HCT116 (cell line): ENCODE results near the gene FBLN7. TPM values are rescaled to one million over a fixed set of nuclear protein-coding genes. Genes with fewer than 3 reads are reported as not detected.

Experiments used
- ATAC-seq: fragments of 200-7000 bp; cut with Tn5 transposase; 2 replicates; pipeline ENCODE4 v1.9.1; 2020; ENCODE audit warnings: mild to moderate bottlenecking, moderate library complexity
- BruUV-seq: library from RNA; stranded (reverse); fragments of 400-500 nt; replicated peaks from 2 replicates; lab custom pipeline; 2021; lab: Mats Ljungman, UMichigan
- CTCF ChIA-PET: fragments of 300-600 bp; sonication (Branson Sonifier 250); formaldehyde crosslinking; loops from one replicate; lab custom pipeline; 2021; ENCODE audit warnings: antibody characterized with exemption; lab: Charles Lee
- POLR2A ChIA-PET: fragments of 300-600, 350-600 bp; sonication (Branson Sonifier 250); formaldehyde crosslinking; loops from one replicate; lab custom pipeline; 2021; ENCODE audit warnings: antibody characterized with exemption; lab: Charles Lee
- RAD21 ChIA-PET, 2 experiments: fragments of 300-600 bp; sonication (Branson Sonifier 250); formaldehyde crosslinking; loops; one replicate each; lab custom pipeline; 2023; ENCODE audit warnings: low total read pairs in 2 of 2; ENCODE audit not compliant: uncharacterized antibody in 2 of 2, unreplicated experiment in 2 of 2, low non-redundant PET in 1 of 2; lab: Charles Lee
- DNase-seq: peaks from one replicate; pipeline ENCODE4 v3.0.0-alpha.2; 2010; ENCODE audit warnings: low read depth, low spot score
- H2AFZ ChIP-seq: fragments of 200-600 bp; shearing (Covaris generic), sonication (generic); 2 replicates; pipeline ENCODE4 v1.6.1; 2017; ENCODE audit warnings: low read depth, mixed run types, mixed read lengths, antibody characterized with exemption, low read length; ENCODE audit not compliant: poor library complexity, severe bottlenecking
- H3K27ac ChIP-seq: 2 replicates; pipeline ENCODE4 v1.5.1; 2012; ENCODE audit warnings: low read depth, low read length
- H3K27me3 ChIP-seq: fragments of 200-600 bp; sonication (generic); 2 replicates; pipeline ENCODE4 v1.6.1; 2016; ENCODE audit warnings: mixed run types, low read length, mixed read lengths; ENCODE audit not compliant: insufficient read depth
- H3K36me3 ChIP-seq, 2 experiments: fragments of 200-500 bp in 1 of 2; fragments of 200-600 bp in 1 of 2; sonication (Bioruptor generic) in 1 of 2; sonication (generic) in 1 of 2; 2 replicates each; pipeline versions ENCODE4 v1.5.1 to v1.6.1; 2014 to 2016; ENCODE audit warnings: low read length in 2 of 2, inconsistent platforms in 1 of 2, mixed read lengths in 1 of 2, mixed run types in 1 of 2; ENCODE audit not compliant: insufficient read depth in 2 of 2, control insufficient read depth in 1 of 2
- H3K4me1 ChIP-seq, 2 experiments: fragments of 200-600 bp in 1 of 2; sonication (generic) in 1 of 2; 2 replicates each; pipeline versions ENCODE4 v1.5.1 to v1.6.1; 2012 to 2017; ENCODE audit warnings: low read length in 2 of 2, inconsistent platforms in 1 of 2, mild to moderate bottlenecking in 1 of 2, mixed read lengths in 1 of 2, mixed run types in 1 of 2, moderate library complexity in 1 of 2; ENCODE audit not compliant: insufficient read depth in 2 of 2, control insufficient read depth in 1 of 2
- H3K4me2 ChIP-seq: fragments of 200-600 bp; sonication (generic); 2 replicates; pipeline ENCODE4 v1.6.1; 2017; ENCODE audit warnings: mixed run types, low read length, mixed read lengths
- H3K4me3 ChIP-seq, 2 experiments: fragments of 200-600 bp in 1 of 2; sonication (generic) in 1 of 2; replicated peaks in 1 of 2; 2 replicates each; pipeline ENCODE4 v1.5.1; 2011 to 2016; ENCODE audit warnings: low read length in 2 of 2, control low read depth in 1 of 2, low read depth in 1 of 2, mild to moderate bottlenecking in 1 of 2, mixed read lengths in 1 of 2, mixed run types in 1 of 2
- H3K79me2 ChIP-seq: fragments of 200-600 bp; sonication (generic); 2 replicates; pipeline ENCODE4 v1.6.1; 2017; ENCODE audit warnings: mild to moderate bottlenecking, mixed run types, low read length, moderate library complexity, mixed read lengths; ENCODE audit not compliant: insufficient read depth
- H3K9ac ChIP-seq: fragments of 200-600 bp; sonication (generic); 2 replicates; pipeline ENCODE4 v1.6.1; 2016; ENCODE audit warnings: low read length, mixed read lengths
- H3K9me2 ChIP-seq: fragments of 200-600 bp; sonication (generic), shearing (Covaris generic); 2 replicates; pipeline ENCODE4 v1.6.1; 2017; ENCODE audit warnings: mixed run types, mild to moderate bottlenecking, moderate library complexity; ENCODE audit not compliant: insufficient read depth
- H3K9me3 ChIP-seq, 2 experiments: fragments of 200-500 bp in 1 of 2; fragments of 200-600 bp in 1 of 2; sonication (Bioruptor generic) in 1 of 2; sonication (generic) in 1 of 2; 2 replicates each; pipeline ENCODE4 v1.6.1; 2014 to 2017; ENCODE audit warnings: low read length in 2 of 2, mixed read lengths in 2 of 2, inconsistent platforms in 1 of 2, low read depth in 1 of 2, mild to moderate bottlenecking in 1 of 2, mixed run types in 1 of 2, moderate library complexity in 1 of 2; ENCODE audit not compliant: control insufficient read depth in 1 of 2, insufficient read depth in 1 of 2
- H4K20me1 ChIP-seq: fragments of 200-600 bp; sonication (generic), shearing (Covaris generic); 2 replicates; pipeline ENCODE4 v1.6.1; 2017; ENCODE audit warnings: mixed run types, mild to moderate bottlenecking, moderate library complexity; ENCODE audit not compliant: insufficient read depth
- EGR1 ChIP-seq: IDR thresholded peaks from 2 replicates; pipeline ENCODE4 v1.6.1; 2012; ENCODE audit warnings: low read depth
- POLR2A ChIP-seq: IDR thresholded peaks from 2 replicates; pipeline ENCODE4 v1.7.0; 2011; ENCODE audit warnings: borderline replicate concordance; ENCODE audit not compliant: insufficient read depth, insufficient read length; ENCODE audit errors: extremely low read depth
- POLR2AphosphoS5 ChIP-seq: IDR thresholded peaks from 2 replicates; pipeline ENCODE4 v1.6.1; 2011; ENCODE audit warnings: mild to moderate bottlenecking, low read depth, low read length, moderate library complexity
- SIN3A ChIP-seq: IDR thresholded peaks from 2 replicates; pipeline ENCODE4 v1.6.1; 2012; ENCODE audit warnings: low read depth
- SP1 ChIP-seq: IDR thresholded peaks from 2 replicates; pipeline ENCODE4 v1.6.1; 2012; ENCODE audit warnings: low read depth
- TCF7L2 ChIP-seq: IDR thresholded peaks from 2 replicates; pipeline ENCODE4 v1.7.0; 2011; ENCODE audit warnings: borderline replicate concordance, inconsistent platforms; ENCODE audit not compliant: insufficient read depth, insufficient read length; ENCODE audit errors: extremely low read depth
- ZFX ChIP-seq: fragments of 450-650 bp; IDR thresholded peaks from 2 replicates; pipeline ENCODE4 v1.6.1; 2017
- ZNF274 ChIP-seq: fragments of 200-500 bp; sonication (Bioruptor generic); IDR thresholded peaks from 2 replicates; pipeline ENCODE4 v1.6.1; 2014; ENCODE audit warnings: mild to moderate bottlenecking, low read depth, low read length, inconsistent platforms
- intact Hi-C: fragments of 100-400 bp; cut with micrococcal nuclease; formaldehyde crosslinking; loops from 2 replicates; pipeline ENCODE4 v1.10.0; 2022
- total RNA-seq: library from RNA; stranded (reverse); gene quantifications from one replicate; pipeline ENCODE4 v1.2.1, GENCODE V29; 2021; ENCODE audit not compliant: unreplicated experiment
- TF ChIP-seq, protein P1 (sequence below): IDR thresholded peaks from 2 replicates; pipeline ENCODE4 v1.6.1; 2012
- TF ChIP-seq, protein P2 (sequence below), 3 experiments: fragments of 200-600 bp in 1 of 3; sonication (generic) in 1 of 3; IDR thresholded peaks in 2 of 3; conservative IDR thresholded peaks in 1 of 3; 2 replicates each; pipeline ENCODE4 v1.5.1; 2012 to 2017; ENCODE audit warnings: low read depth in 2 of 3, low read length in 2 of 3, antibody characterized with exemption in 1 of 3, borderline replicate concordance in 1 of 3, control low read depth in 1 of 3, mild to moderate bottlenecking in 1 of 3, mixed read lengths in 1 of 3, mixed run types in 1 of 3, moderate library complexity in 1 of 3; ENCODE audit not compliant: insufficient read depth in 1 of 3

FBLN7 gene
- total RNA-seq, 1 experiment from 2014 or later, result 0.34 TPM

DNA sequence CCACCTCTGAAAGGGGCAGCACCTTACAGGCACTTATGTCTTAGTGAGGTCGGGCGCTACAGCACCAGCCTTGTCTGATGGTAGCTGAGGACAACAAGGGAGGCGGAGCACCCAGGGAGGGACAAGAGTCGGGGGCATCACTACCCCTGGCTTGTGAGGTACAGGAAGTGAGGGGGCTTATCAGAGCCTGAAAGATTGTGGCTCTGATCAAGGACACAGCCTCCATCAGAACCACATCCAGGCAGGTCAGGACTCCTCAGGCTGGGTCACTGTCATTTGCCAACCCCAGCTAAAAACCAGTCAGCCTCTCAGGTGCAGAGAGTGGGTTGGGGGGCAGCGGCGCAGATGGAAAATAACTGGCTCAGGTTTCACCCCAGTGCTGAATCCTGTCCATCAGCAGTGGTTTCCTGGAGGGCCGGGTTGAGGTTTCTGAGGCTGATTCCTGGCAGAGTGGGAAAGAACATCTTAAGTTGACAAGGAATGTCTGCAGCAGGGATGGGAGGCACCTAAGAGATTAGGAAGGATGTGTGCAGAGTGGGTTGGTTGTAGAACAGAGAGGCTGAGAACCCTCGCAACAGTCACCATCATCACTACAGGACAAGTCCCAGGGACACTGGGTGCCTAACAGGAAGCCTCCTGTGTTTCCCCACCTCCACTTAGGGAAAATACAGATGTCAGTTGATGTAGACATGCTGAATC is 45.3 kb downstream of the FBLN7 start:
- intact Hi-C loops, result no loop called here

More for the DNA sequence above, 45.3 kb downstream of the FBLN7 start:
- Histone ChIP-seq H3K4me3 (no peak overlapping the region), H3K27ac (no peak overlapping the region), H3K27me3 (no peaks in the 10 kb centered on the region), H2AFZ (no peak overlapping the region), H3K4me2 (no peak overlapping the region), H4K20me1 (no peaks in the 10 kb centered on the region), H3K9me2 (no peaks in the 10 kb centered on the region), H3K79me2 (no peaks in the 10 kb centered on the region), H3K36me3 (no peaks in the 10 kb centered on the region), H3K9me3 (no peaks in the 10 kb centered on the region), H3K9ac (no peak overlapping the region), H3K4me1 (peaks cover 0 to 11% of the 10 kb centered on the region in 2 experiments; a peak in 2 of 4 replicates)
- CTCF ChIA-PET, result no interaction called here
- no peak for TF ChIP-seq SP1
- no peak for TF ChIP-seq POLR2A
- no peak for TF ChIP-seq EGR1
- no peak for TF ChIP-seq ZFX
- no peak for TF ChIP-seq SIN3A
- TF ChIP-seq POLR2AphosphoS5, result no peak
- no peak for TF ChIP-seq ZNF274
- TF ChIP-seq, protein P1, sequence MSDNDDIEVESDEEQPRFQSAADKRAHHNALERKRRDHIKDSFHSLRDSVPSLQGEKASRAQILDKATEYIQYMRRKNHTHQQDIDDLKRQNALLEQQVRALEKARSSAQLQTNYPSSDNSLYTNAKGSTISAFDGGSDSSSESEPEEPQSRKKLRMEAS, result no peak
- TF ChIP-seq, protein P2, sequence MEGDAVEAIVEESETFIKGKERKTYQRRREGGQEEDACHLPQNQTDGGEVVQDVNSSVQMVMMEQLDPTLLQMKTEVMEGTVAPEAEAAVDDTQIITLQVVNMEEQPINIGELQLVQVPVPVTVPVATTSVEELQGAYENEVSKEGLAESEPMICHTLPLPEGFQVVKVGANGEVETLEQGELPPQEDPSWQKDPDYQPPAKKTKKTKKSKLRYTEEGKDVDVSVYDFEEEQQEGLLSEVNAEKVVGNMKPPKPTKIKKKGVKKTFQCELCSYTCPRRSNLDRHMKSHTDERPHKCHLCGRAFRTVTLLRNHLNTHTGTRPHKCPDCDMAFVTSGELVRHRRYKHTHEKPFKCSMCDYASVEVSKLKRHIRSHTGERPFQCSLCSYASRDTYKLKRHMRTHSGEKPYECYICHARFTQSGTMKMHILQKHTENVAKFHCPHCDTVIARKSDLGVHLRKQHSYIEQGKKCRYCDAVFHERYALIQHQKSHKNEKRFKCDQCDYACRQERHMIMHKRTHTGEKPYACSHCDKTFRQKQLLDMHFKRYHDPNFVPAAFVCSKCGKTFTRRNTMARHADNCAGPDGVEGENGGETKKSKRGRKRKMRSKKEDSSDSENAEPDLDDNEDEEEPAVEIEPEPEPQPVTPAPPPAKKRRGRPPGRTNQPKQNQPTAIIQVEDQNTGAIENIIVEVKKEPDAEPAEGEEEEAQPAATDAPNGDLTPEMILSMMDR (IDR thresholded peaks at IDR 0.05 in 2 of 3, conservative IDR thresholded peaks at IDR 0.05 in 1 of 3; ENCODE audit: borderline replicate concordance in 1 of 3, insufficient read depth in 1 of 3, low read depth in 2 of 3, low read length in 2 of 3), result no peak
- no peak for TF ChIP-seq TCF7L2
- no TSS peak for BruUV-seq
- ATAC-seq (no peak), DNase-seq (no peak)
- RAD21 ChIA-PET, result no interaction called here
- POLR2A ChIA-PET, result no interaction called here
